Subcutaneous abdominal adipose tissue (tissue), 5 donors: ENCODE results near the gene OR6C70.
"Not testable (repeated sequence)": the region's sequence is repeated elsewhere in the genome, so short reads cannot be mapped to it uniquely, and the experiment has no call there.

Experiments
- H3K27ac ChIP-seq: one replicate; pipeline ENCODE4 v1.7.0; 2013; ENCODE audit warnings: low read depth, mild to moderate bottlenecking, inconsistent platforms, low read length, moderate library complexity
- H3K27me3 ChIP-seq, 5 donors: one replicate each; pipeline ENCODE4 v1.7.0; 2013; ENCODE audit warnings: low read length in 5 of 5, inconsistent platforms in 1 of 5; ENCODE audit not compliant: control insufficient read depth in 5 of 5, insufficient read depth in 4 of 5
- H3K36me3 ChIP-seq, 5 donors: one replicate each; pipeline ENCODE4 v1.7.0; 2013; ENCODE audit warnings: low read length in 5 of 5; ENCODE audit not compliant: control insufficient read depth in 5 of 5, insufficient read depth in 5 of 5
- H3K4me1 ChIP-seq, 5 donors: one replicate each; pipeline ENCODE4 v1.7.0; 2013; ENCODE audit warnings: low read length in 5 of 5, mild to moderate bottlenecking in 3 of 5, moderate library complexity in 1 of 5; ENCODE audit not compliant: control insufficient read depth in 5 of 5, insufficient read depth in 5 of 5
- H3K4me3 ChIP-seq, 5 donors: one replicate each; pipeline ENCODE4 v1.7.0; 2013; ENCODE audit warnings: low read length in 5 of 5, low read depth in 1 of 5
- H3K9ac ChIP-seq, 5 donors: one replicate each; pipeline ENCODE4 v1.7.0; 2013; ENCODE audit warnings: low read length in 5 of 5, mild to moderate bottlenecking in 4 of 5, moderate library complexity in 3 of 5
- H3K9me3 ChIP-seq, 5 donors: one replicate each; pipeline ENCODE4 v1.7.0; 2013; ENCODE audit warnings: low read length in 5 of 5; ENCODE audit not compliant: control insufficient read depth in 5 of 5
- donor health status: healthy.
- donor health status: healthy.
- donor health status: healthy.
- donor health status: healthy.
- donor health status: healthy.

OR6C70 gene

DNA sequence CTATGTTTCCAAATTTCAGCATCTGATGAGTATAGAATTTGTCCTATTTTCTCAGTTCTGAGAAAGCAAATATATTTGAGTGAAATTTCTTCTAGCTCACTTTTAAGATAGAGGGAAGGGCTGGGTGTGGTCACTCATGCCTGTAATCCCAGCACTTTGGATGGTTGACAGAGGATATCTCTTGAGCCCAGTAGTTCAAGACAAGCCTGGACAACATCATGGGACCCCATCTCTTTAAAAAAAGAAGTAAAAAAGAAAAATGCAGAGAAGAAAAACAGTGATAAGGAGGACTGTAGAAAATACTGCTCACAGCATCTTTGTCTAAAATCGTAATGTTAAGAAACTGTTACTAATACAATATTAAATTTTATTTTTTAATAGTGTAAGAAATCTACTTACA, 2.3 kb upstream of the OR6C70 start:
- Histone ChIP-seq H3K4me3 (no peak overlapping the region), H3K27me3 (no peaks in the 10 kb centered on the region), H3K9me3 (no peaks in the 10 kb centered on the region), H3K27ac (no peak overlapping the region), H3K9ac (no peak overlapping the region), H3K4me1 (no peaks in the 10 kb centered on the region), H3K36me3 (no peaks in the 10 kb centered on the region)

DNA sequence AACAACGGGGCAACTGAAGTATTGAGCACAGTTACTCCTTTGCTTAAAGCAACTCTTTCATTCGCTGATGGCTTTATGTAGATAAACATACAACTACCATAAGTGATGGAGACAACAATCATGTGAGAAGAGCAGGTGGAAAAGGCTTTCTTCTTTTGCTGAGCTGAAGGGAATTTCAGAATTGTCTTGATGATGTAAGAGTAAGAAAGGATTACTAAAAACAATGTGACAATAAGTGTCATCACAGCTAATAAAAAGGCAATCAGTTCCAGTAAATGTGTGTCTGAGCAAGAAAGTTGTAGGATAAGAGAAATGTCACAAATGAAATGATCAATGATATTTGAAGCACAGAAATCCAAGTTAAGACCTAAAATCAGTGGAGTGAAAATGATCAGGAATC, 647 bp downstream of the OR6C70 start:
- H3K27ac ChIP-seq, result no peak overlapping the region
- H3K4me1 ChIP-seq, result no peaks in the 10 kb centered on the region

DNA sequence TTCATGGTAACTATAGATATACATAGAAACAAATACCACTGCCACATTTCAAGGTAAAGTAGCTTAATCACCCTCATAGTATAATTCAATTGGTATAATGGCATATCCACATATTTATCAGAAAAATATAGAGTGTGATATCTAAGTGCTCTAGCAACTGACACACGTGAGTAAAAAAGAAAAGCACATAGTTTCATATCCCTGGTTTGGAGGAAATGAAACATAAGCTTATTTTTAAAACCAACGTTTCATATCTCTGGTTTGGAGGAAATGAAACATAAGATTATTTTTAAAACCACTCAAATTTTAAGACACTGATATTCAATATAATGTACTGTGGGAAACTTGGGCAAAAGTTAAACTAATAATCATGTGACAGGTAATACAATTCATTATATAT, 2.1 kb downstream of the OR6C70 start:
- no peaks in the 10 kb centered on the region for H3K27me3 ChIP-seq

More for the DNA sequence above, 647 bp downstream of the OR6C70 start:
- no peaks in the 10 kb centered on the region for H3K9me3 ChIP-seq
- H3K36me3 ChIP-seq, result no peaks in the 10 kb centered on the region
- H3K27me3 ChIP-seq, result no peaks in the 10 kb centered on the region
- H3K9ac ChIP-seq, result no peak overlapping the region
- no peak overlapping the region for H3K4me3 ChIP-seq

DNA sequence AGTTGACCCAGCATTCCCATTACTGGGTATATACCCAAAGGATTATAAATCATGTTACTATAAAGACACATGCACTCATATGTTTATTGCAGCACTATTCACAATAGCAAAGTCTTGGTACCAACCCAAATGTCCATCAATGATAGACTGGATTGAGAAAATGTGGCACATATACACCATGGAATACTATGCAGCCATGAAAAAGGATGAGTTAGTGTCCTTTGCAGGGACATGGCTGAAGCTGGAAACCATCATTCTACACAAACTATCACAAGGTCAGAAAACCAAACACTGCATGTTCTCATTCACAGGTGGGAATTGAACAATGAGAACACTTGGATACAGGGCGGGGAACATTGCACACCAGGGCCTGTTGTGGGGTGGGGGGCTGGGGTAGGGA, 5.0 kb downstream of the OR6C70 start:
- H3K9me3 ChIP-seq, H3K9ac ChIP-seq, H3K4me1 ChIP-seq, H3K27me3 ChIP-seq, H3K27ac ChIP-seq, H3K4me3 ChIP-seq, H3K36me3 ChIP-seq: not testable (repeated sequence)

More for the DNA sequence above, 2.1 kb downstream of the OR6C70 start:
- H3K9ac ChIP-seq, result no peak overlapping the region
- no peaks in the 10 kb centered on the region for H3K36me3 ChIP-seq
- H3K4me1 ChIP-seq, result no peaks in the 10 kb centered on the region
- H3K4me3 ChIP-seq, result no peak overlapping the region
- no peak overlapping the region for H3K27ac ChIP-seq
- no peaks in the 10 kb centered on the region for H3K9me3 ChIP-seq

DNA sequence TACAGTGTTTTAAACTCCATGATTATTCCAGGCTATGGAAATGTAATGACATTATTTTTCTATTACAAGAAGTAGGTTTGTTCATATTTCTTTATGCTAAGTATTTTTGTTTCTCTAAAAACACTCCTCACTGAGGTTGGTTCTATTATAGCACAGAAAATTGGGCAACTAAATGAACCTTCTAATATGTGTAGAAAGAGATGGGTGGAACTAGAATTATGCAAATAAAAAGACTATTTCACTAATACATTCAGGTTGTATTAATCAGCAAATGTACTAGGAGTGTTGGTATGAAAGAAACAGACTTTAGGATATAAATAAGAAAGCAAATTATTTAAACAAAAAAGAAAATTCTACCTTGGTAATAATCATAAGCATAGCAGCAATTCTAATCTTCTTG, 21.1 kb downstream of the OR6C70 start:
- H3K9ac ChIP-seq, result no peak overlapping the region
- no peak overlapping the region for H3K4me3 ChIP-seq
- H3K27ac ChIP-seq, result no peak overlapping the region
- H3K9me3 ChIP-seq, result no peaks in the 10 kb centered on the region
- no peaks in the 10 kb centered on the region for H3K4me1 ChIP-seq
- no peaks in the 10 kb centered on the region for H3K36me3 ChIP-seq
- no peaks in the 10 kb centered on the region for H3K27me3 ChIP-seq

DNA sequence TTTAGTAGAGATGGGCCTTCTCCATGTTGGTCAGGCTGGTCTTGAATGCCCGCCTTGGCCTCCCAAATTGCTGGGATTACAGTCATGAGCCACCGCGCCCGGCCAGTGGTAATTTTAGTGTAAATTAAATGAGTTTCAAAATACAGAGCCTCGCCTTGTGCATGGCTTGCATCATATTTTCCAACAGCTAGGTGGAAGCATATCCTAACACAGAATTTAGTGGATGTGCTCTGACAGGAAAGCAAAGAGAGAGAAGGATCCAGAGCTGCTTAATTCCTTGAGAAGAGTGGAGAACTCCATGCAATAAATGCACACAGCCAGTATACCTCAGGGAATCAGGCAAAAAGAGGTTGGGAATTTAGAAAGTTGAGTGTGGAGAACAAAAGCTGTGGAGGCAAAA, 23.6 kb downstream of the OR6C70 start:
- Histone ChIP-seq H3K27ac (no peak overlapping the region), H3K27me3 (no peaks in the 10 kb centered on the region), H3K9me3 (peaks cover 0 to under 1% (median 0%) of the 10 kb centered on the region in 5 donors), H3K4me1 (no peaks in the 10 kb centered on the region), H3K4me3 (no peak overlapping the region), H3K36me3 (no peaks in the 10 kb centered on the region), H3K9ac (no peak overlapping the region)

DNA sequence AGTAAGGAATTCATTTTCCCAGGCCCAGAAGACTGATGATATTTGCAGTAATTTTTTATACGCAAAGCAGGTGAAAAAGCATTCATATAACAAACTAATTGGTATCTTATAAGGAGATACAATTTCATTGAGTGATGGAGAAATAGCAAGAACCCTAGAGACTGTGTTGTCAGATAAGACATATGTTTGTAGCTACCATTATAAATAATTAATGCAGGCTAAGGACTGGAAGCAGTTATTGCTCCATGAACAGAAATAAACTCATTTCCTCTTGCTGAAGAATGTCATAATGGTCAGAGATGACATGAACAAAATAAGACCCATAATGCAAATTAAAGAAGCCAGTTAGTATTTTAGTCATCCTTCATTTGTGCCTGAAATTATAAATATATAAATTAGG, 24.6 kb downstream of the OR6C70 start:
- H3K9me3 ChIP-seq, result peaks cover 0 to 5% (median 2%) of the 10 kb centered on the region in 5 donors
- H3K4me3 ChIP-seq, result no peak overlapping the region
- no peaks in the 10 kb centered on the region for H3K36me3 ChIP-seq
- no peak overlapping the region for H3K9ac ChIP-seq
- H3K27me3 ChIP-seq, result no peaks in the 10 kb centered on the region
- no peak overlapping the region for H3K27ac ChIP-seq
- no peaks in the 10 kb centered on the region for H3K4me1 ChIP-seq

DNA sequence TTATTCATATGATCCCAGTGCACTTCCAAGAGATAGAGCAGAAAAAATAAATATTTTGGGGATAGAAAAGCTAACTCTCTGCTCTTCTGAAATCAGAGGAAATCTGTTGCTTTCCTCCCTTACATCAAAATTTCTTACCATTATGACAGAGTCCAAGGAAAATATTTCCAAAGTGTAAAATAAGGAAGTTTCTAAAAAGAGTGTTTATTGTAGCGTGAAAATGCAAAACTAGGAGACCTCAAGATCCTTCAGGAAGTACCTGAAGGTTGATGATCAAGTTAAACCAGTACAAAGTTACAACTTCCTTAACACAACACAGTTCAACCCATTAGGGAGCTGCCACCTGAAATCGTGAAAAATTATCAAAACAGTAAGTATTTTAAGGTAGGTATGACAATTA, 26.2 kb downstream of the OR6C70 start, which contains the start of gene OR6C2:
Gene OR6C2 (plus strand): TSS at position 301 of the 400 bp plus-strand sequence. CDS start 8,138 bp downstream, outside the sequence.
- Histone ChIP-seq H3K9ac (no peak within 1 kb of the TSS), H3K27ac (no peak within 1 kb of the TSS), H3K4me3 (no peak within 1 kb of the TSS), H3K27me3 (no peaks in the 10 kb centered on the region), H3K9me3 (peaks cover 0 to 5% (median 4%) of the 10 kb centered on the region in 5 donors), H3K36me3 (no peaks in the 10 kb centered on the region), H3K4me1 (no peaks in the 10 kb centered on the region)

DNA sequence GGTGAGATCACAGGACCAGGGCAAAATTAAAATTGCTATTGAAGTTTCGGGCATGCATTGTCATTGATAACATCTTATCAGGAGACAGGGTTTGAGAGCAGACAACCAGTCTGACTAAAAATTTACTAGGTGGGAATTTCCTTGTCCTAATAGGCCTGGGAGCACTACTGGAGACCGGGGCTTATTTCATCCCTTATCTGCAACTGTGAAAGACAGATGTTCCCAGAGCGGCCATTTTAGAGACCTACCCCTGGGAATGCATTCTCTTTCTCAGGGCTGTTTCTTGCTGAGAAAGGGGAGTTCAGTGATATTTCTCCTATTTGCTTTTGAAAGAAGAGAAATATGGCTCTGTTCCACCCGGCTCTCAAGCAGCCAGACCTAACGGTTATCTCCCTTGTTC, 28.7 kb downstream of the OR6C70 start:
- not testable (repeated sequence) for H3K27me3 ChIP-seq, H3K4me1 ChIP-seq, H3K36me3 ChIP-seq, H3K27ac ChIP-seq, H3K9ac ChIP-seq, H3K4me3 ChIP-seq, H3K9me3 ChIP-seq

DNA sequence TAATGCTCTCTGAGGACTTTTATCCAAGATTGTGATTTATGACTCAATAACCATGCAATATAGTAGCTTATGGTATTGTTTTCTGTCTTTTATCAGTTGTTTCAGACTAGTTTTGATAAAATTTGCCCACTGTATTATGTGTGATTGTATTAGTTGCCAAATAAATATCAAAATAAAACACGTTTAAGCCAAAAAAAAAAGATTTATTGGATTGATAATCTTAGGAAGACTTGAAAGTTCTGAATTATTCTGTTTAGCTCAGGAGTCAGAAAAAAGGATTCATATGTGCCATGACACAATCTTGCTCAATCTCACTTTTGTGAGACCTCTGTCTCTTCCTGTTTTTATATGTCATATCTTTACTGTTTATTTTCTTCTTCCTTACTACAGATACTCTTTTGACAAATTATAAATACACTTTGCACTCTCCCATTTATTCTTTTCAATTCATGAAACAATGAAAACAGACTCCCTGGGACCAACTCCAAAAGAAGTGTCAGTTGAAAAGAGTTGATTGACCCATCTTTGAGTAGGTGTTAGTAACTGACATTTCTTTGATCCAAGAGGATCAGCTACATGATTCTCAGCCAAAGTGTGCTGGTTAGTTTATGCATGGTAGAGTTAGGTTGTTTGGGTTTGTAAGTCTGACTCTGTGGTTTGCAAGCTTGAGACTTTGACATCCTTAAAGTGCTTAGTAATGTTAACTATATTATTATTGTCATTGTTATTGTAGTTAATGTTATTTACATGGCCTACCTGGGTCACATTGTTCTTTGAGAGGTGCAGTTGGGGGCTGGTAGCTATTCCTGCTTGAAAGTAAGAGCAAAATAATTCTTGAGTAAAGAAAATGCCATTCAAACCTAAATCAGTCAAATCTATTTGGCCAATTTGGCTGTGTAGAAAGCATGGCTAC, 41.4 kb downstream of the OR6C70 start:
- Histone ChIP-seq H3K9ac (no peak overlapping the region), H3K27me3 (no peaks in the 10 kb centered on the region), H3K27ac (no peak overlapping the region), H3K4me3 (no peak overlapping the region), H3K36me3 (no peaks in the 10 kb centered on the region), H3K9me3 (no peaks in the 10 kb centered on the region), H3K4me1 (no peaks in the 10 kb centered on the region)
